HepG2 (cell line): ENCODE data around the gene CMTM4. TPM values are rescaled to one million over a fixed set of nuclear protein-coding genes. Genes with fewer than 3 reads are reported as not detected.
A peak's percentile ranks its signal among the peaks of the same experiment; 100 is the strongest.

Experiments used
- DR1 ChIP-seq: sonication (generic); formaldehyde crosslinking; IDR thresholded peaks from 2 replicates; pipeline ENCODE4 v1.8.0; 2021; ENCODE audit warnings: mild to moderate bottlenecking, missing genetic modification reagents, inconsistent platforms
- EHMT2 ChIP-seq: fragments of 200-600 bp; sonication (generic); IDR thresholded peaks from 2 replicates; pipeline ENCODE4 v1.7.0; 2017; ENCODE audit warnings: antibody characterized with exemption, low read depth, low read length, borderline replicate concordance
- MBNL3 ChIP-seq: fragments of 250-450 bp; sonication (Bioruptor Pico); conservative IDR thresholded peaks from 2 replicates; pipeline ENCODE4 v1.8.0; 2022; ENCODE audit warnings: mild to moderate bottlenecking, inconsistent platforms
- MXI1 ChIP-seq: IDR thresholded peaks from 3 replicates; pipeline ENCODE4 v1.6.1; 2012; ENCODE audit warnings: low read depth, low read length, inconsistent platforms, borderline replicate concordance
- THAP11 ChIP-seq: IDR thresholded peaks from 2 replicates; pipeline ENCODE4 v1.6.1; 2016; ENCODE audit warnings: missing biosample characterization, missing genetic modification reagents
- U2AF1 ChIP-seq: fragments of 200-400 bp; formaldehyde crosslinking; optimal IDR thresholded peaks from 2 replicates; pipeline ENCODE3; 2017; ENCODE audit warnings: mild to moderate bottlenecking, low read depth, low read length
- USF2 ChIP-seq, 2 experiments: sonication (generic) in 1 of 2; formaldehyde crosslinking in 1 of 2; IDR thresholded peaks; 2 replicates each; pipeline versions ENCODE4 v1.5.1 to v1.6.1; 2011 to 2020; ENCODE audit warnings: borderline replicate concordance in 1 of 2, low read depth in 1 of 2, low read length in 1 of 2, mild to moderate bottlenecking in 1 of 2, missing genetic modification reagents in 1 of 2, moderate library complexity in 1 of 2
- ZFP91 ChIP-seq: sonication (generic); formaldehyde crosslinking; IDR thresholded peaks from 2 replicates; pipeline ENCODE4 v1.9.0; 2022; ENCODE audit warnings: missing genetic modification reagents, mild to moderate bottlenecking, borderline replicate concordance
- ZNF687 ChIP-seq: sonication (generic); formaldehyde crosslinking; IDR thresholded peaks from 2 replicates; pipeline ENCODE4 v1.5.1; 2020; ENCODE audit warnings: mild to moderate bottlenecking, missing genetic modification reagents, moderate library complexity
- polyA plus RNA-seq, 8 experiments: library from polyadenylated mRNA; depleted of rRNA in 3 of 8; stranded (reverse) in 7 of 8; unstranded in 1 of 8; fragments of >200 nt; fragmentation: Illumina TruSeq in 4 of 8; extraction: Trizol in 4 of 8; gene quantifications; 2 replicates each; pipeline versions ENCODE4 v1.2.1 to v1.2.3, GENCODE V29; 2011 to 2016; ENCODE audit warnings: low read depth in 4 of 8, missing spikeins in 1 of 8, mixed read lengths in 1 of 8; ENCODE audit not compliant: insufficient read depth in 1 of 8
- total RNA-seq, 5 experiments: library from RNA; depleted of rRNA; stranded (reverse); fragments of >200 nt; fragmentation: Illumina TruSeq; extraction: Trizol; gene quantifications; 2 replicates each; pipeline ENCODE4 v1.2.3, GENCODE V29; 2016; ENCODE audit warnings: low read depth in 1 of 5
- TF ChIP-seq, protein P1 (sequence below): sonication (generic); formaldehyde crosslinking; IDR thresholded peaks from 2 replicates; pipeline ENCODE4 v1.4.0; 2020; ENCODE audit warnings: missing genetic modification reagents, mild to moderate bottlenecking, borderline replicate concordance
- TF ChIP-seq, protein P2 (sequence below): sonication (generic); formaldehyde crosslinking; IDR thresholded peaks from 2 replicates; pipeline ENCODE4 v1.8.0; 2022; ENCODE audit warnings: missing genetic modification reagents, low read depth, mild to moderate bottlenecking, borderline replicate concordance
- TF ChIP-seq, protein P3 (sequence below): sonication (generic); formaldehyde crosslinking; IDR thresholded peaks from 2 replicates; pipeline ENCODE4 v1.5.0; 2020; ENCODE audit warnings: mild to moderate bottlenecking, missing genetic modification reagents, moderate library complexity

The CMTM4 gene
- total and polyA plus RNA-seq, 2 of the 13 experiments (the other 11 are each of a cell fraction or from before 2014, with no cell fraction given), result 32.0 to 36.3 TPM

- TF ChIP-seq, protein P1, sequence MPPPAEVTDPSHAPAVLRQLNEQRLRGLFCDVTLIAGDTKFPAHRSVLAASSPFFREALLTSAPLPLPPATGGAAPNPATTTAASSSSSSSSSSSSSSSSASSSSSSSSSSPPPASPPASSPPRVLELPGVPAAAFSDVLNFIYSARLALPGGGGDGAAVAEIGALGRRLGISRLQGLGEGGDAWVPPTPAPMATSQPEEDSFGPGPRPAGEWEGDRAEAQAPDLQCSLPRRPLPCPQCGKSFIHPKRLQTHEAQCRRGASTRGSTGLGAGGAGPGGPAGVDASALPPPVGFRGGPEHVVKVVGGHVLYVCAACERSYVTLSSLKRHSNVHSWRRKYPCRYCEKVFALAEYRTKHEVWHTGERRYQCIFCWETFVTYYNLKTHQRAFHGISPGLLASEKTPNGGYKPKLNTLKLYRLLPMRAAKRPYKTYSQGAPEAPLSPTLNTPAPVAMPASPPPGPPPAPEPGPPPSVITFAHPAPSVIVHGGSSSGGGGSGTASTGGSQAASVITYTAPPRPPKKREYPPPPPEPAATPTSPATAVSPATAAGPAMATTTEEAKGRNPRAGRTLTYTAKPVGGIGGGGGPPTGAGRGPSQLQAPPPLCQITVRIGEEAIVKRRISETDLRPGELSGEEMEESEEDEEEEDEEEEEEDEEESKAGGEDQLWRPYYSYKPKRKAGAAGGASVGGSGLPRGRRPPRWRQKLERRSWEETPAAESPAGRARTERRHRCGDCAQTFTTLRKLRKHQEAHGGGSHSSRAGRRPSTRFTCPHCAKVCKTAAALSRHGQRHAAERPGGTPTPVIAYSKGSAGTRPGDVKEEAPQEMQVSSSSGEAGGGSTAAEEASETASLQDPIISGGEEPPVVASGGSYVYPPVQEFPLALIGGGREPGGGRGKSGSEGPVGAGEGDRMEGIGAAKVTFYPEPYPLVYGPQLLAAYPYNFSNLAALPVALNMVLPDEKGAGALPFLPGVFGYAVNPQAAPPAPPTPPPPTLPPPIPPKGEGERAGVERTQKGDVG, result peak; percentile 87; the same call in 1 of the 2 replicates
- TF ChIP-seq ZFP91 (CRISPR knock-in tag) (peak; percentile 85), MXI1 (0 out of 3 replicates have a peak, but pooled peaks have one; percentile 9), EHMT2 (no peak), THAP11 (CRISPR knock-in tag) (peak; percentile 23; the same call in 1 of the 2 replicates), ZNF687 (CRISPR knock-in tag) (peak; percentile 89), DR1 (CRISPR knock-in tag) (0 out of 2 replicates have a peak, but pooled peaks have one; percentile 8), U2AF1 (peak; percentile 33), USF2 (IDR thresholded peaks at IDR 0.05; ENCODE audit: low read depth, low read length) (no peak), USF2 (CRISPR knock-in tag; IDR thresholded peaks at IDR 0.05; ENCODE audit: borderline replicate concordance) (no peak), MBNL3 (no peak)
- TF ChIP-seq, protein P2, sequence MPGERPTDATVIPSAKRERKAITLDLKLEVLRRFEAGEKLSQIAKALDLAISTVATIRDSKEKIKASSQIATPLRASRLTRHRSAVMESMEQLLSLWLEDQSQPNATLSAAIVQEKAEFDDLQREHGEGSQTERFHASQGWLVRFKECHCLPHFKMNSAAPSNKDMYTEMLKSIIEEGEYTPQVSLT (CRISPR knock-in tag), result no peak
- TF ChIP-seq, protein P3, sequence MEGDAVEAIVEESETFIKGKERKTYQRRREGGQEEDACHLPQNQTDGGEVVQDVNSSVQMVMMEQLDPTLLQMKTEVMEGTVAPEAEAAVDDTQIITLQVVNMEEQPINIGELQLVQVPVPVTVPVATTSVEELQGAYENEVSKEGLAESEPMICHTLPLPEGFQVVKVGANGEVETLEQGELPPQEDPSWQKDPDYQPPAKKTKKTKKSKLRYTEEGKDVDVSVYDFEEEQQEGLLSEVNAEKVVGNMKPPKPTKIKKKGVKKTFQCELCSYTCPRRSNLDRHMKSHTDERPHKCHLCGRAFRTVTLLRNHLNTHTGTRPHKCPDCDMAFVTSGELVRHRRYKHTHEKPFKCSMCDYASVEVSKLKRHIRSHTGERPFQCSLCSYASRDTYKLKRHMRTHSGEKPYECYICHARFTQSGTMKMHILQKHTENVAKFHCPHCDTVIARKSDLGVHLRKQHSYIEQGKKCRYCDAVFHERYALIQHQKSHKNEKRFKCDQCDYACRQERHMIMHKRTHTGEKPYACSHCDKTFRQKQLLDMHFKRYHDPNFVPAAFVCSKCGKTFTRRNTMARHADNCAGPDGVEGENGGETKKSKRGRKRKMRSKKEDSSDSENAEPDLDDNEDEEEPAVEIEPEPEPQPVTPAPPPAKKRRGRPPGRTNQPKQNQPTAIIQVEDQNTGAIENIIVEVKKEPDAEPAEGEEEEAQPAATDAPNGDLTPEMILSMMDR, result peak; percentile 28; the same call in 1 of the 2 replicates
These were observed 92.8 kb downstream of the CMTM4 start (continued) for GRCh38 chr16:66603537-66604375.
